Measurements from ENCODE around the gene ABCB1.

- TF ChIP-seq CTCF (IDR thresholded peaks at IDR 0.05) (no peak), POLR2A (IDR thresholded peaks at IDR 0.05) (no peak)
Observed at GRCh38 chr7:87574630-87575029, 26.1 kb downstream of the ABCB1 start.
